HepG2 (cell line): ENCODE data around the gene HOXB5. TPM values are rescaled to one million over a fixed set of nuclear protein-coding genes. Genes with fewer than 3 reads are reported as not detected.

Source experiments
- ATAC-seq: fragments of 200-7000 bp; cut with Tn5 transposase; 3 replicates; pipeline ENCODE4 v1.9.1; 2020; ENCODE audit warnings: mild to moderate bottlenecking, moderate library complexity
- BruUV-seq: library from RNA; stranded (reverse); fragments of 400-500 nt; replicated peaks from 2 replicates; lab custom pipeline; 2021; lab: Mats Ljungman, UMichigan
- CTCF ChIA-PET: fragments of 300-600 bp; formaldehyde crosslinking; extraction: SDS; loops from one replicate; lab custom pipeline; 2021; ENCODE audit warnings: low total read pairs, inconsistent platforms, low intra/inter-chr PET ratio; lab: Yijun Ruan, JAX
- POLR2A ChIA-PET: fragments of 350-600 bp; sonication (Branson Sonifier 250); formaldehyde crosslinking; loops from one replicate; lab custom pipeline; 2020; ENCODE audit warnings: antibody characterized with exemption, inconsistent platforms; lab: Yijun Ruan, JAX
- DNase-seq: peaks from one replicate; pipeline ENCODE4 v3.0.0-alpha.2; 2015; ENCODE audit warnings: low spot score
- FAIRE-seq: peaks from 3 replicates; lab custom pipeline; 2011; peaks lifted over from hg19 to GRCh38; lab: Jason Lieb, UNC
- H2AFZ ChIP-seq: one replicate; pipeline ENCODE4 v1.6.1; 2011; ENCODE audit warnings: low read length, inconsistent platforms
- H3K27ac ChIP-seq: fragments of 300-600 bp; 3 replicates; pipeline ENCODE4 v1.8.0; 2011; ENCODE audit warnings: mixed run types, mild to moderate bottlenecking, mixed read lengths, low read length, inconsistent platforms; ENCODE audit not compliant: insufficient read depth; ENCODE audit errors: extremely low read length
- H3K27me3 ChIP-seq, 2 experiments: fragments of 200-600 bp in 1 of 2; 2 replicates in 1 of 2; 3 replicates in 1 of 2; pipeline versions ENCODE4 v1.6.0 to v1.8.0; 2011; ENCODE audit warnings: low read length in 2 of 2, mild to moderate bottlenecking in 2 of 2, moderate library complexity in 2 of 2, inconsistent platforms in 1 of 2; ENCODE audit not compliant: insufficient read depth in 2 of 2, control insufficient read depth in 1 of 2
- H3K36me3 ChIP-seq, 2 experiments: fragments of 200-600 bp in 1 of 2; replicated peaks in 1 of 2; 2 replicates in 1 of 2; 3 replicates in 1 of 2; pipeline versions ENCODE4 v1.5.1 to v1.8.0; 2011; ENCODE audit warnings: low read length in 2 of 2, inconsistent platforms in 1 of 2; ENCODE audit not compliant: insufficient read depth in 2 of 2, control insufficient read depth in 1 of 2
- H3K4me1 ChIP-seq: 2 replicates; pipeline ENCODE4 v1.5.1; 2012; ENCODE audit warnings: low read length, inconsistent platforms; ENCODE audit not compliant: insufficient read depth
- H3K4me2 ChIP-seq: 2 replicates; pipeline ENCODE4 v1.6.0; 2011; ENCODE audit warnings: low read depth, low read length, inconsistent platforms
- H3K4me3 ChIP-seq, 3 experiments: fragments of 200-600 bp in 1 of 3; sonication (generic), shearing (Covaris generic) in 1 of 3; replicated peaks in 1 of 3; 2 replicates each; pipeline ENCODE4 v1.5.1; 2011 to 2016; ENCODE audit warnings: low read length in 3 of 3, inconsistent platforms in 2 of 3, low read depth in 2 of 3, mild to moderate bottlenecking in 2 of 3, control low read depth in 1 of 3, mixed read lengths in 1 of 3; ENCODE audit not compliant: insufficient read depth in 1 of 3
- H3K79me2 ChIP-seq: one replicate; pipeline ENCODE4 v1.6.1; 2011; ENCODE audit warnings: low read length, inconsistent platforms; ENCODE audit not compliant: insufficient read depth
- H3K9ac ChIP-seq: 2 replicates; pipeline ENCODE4 v1.6.0; 2011; ENCODE audit warnings: mild to moderate bottlenecking, low read depth, low read length, inconsistent platforms; ENCODE audit not compliant: insufficient read depth
- H3K9me3 ChIP-seq: 2 replicates; pipeline ENCODE4 v1.5.1; 2012; ENCODE audit warnings: mild to moderate bottlenecking, low read length
- H4K20me1 ChIP-seq: 2 replicates; pipeline ENCODE4 v1.6.0; 2011; ENCODE audit warnings: inconsistent platforms, mild to moderate bottlenecking, low read length, moderate library complexity; ENCODE audit not compliant: insufficient read depth
- EZH2 ChIP-seq: conservative IDR thresholded peaks from 2 replicates; pipeline ENCODE4 v1.6.1; 2012; ENCODE audit warnings: mild to moderate bottlenecking, low read depth, low read length, moderate library complexity
- FOXK2 ChIP-seq: fragments of 450-650 bp; IDR thresholded peaks from 2 replicates; pipeline ENCODE4 v1.6.1; 2016
- RELA ChIP-seq: sonication (generic); formaldehyde crosslinking; IDR thresholded peaks from 2 replicates; pipeline ENCODE4 v1.4.0; 2020; ENCODE audit warnings: missing genetic modification reagents
- TARDBP ChIP-seq: sonication (generic); formaldehyde crosslinking; IDR thresholded peaks from 2 replicates; pipeline ENCODE4 v1.8.0; 2022; ENCODE audit warnings: mild to moderate bottlenecking, missing genetic modification reagents
- ZNF354B ChIP-seq: sonication (generic); formaldehyde crosslinking; IDR thresholded peaks from 2 replicates; pipeline ENCODE4 v1.8.0; 2022; ENCODE audit warnings: mild to moderate bottlenecking, missing genetic modification reagents
- WGBS: methylation state at CpG from one replicate; pipeline ENCODE4 v1.1.6; 2017; ENCODE audit warnings: low lambda C conversion rate; 5-methylcytosine and 5-hydroxymethylcytosine counted together
- in situ Hi-C: cut with HindIII; loops from 2 replicates; pipeline ENCODE4 v1.10.0; 2017; ENCODE audit warnings: low pct_unique_long_range_greater_than_20kb; ENCODE audit not compliant: extremely low pct_ligation_motif_present
- intact Hi-C: fragments of 100-400 bp; cut with micrococcal nuclease; formaldehyde crosslinking; loops from one replicate; pipeline ENCODE4 v1.10.0; 2022; ENCODE audit not compliant: unreplicated experiment
- polyA plus RNA-seq, 8 experiments: library from polyadenylated mRNA; depleted of rRNA in 3 of 8; stranded (reverse) in 7 of 8; unstranded in 1 of 8; fragments of >200 nt; fragmentation: Illumina TruSeq in 4 of 8; extraction: Trizol in 4 of 8; gene quantifications; 2 replicates each; pipeline versions ENCODE4 v1.2.1 to v1.2.3, GENCODE V29; 2011 to 2016; ENCODE audit warnings: low read depth in 4 of 8, missing spikeins in 1 of 8, mixed read lengths in 1 of 8; ENCODE audit not compliant: insufficient read depth in 1 of 8
- total RNA-seq, 5 experiments: library from RNA; depleted of rRNA; stranded (reverse); fragments of >200 nt; fragmentation: Illumina TruSeq; extraction: Trizol; gene quantifications; 2 replicates each; pipeline ENCODE4 v1.2.3, GENCODE V29; 2016; ENCODE audit warnings: low read depth in 1 of 5

The HOXB5 gene
- total and polyA plus RNA-seq, 2 of the 13 experiments (the other 11 are each of a cell fraction or from before 2014, with no cell fraction given): not detected

DNA sequence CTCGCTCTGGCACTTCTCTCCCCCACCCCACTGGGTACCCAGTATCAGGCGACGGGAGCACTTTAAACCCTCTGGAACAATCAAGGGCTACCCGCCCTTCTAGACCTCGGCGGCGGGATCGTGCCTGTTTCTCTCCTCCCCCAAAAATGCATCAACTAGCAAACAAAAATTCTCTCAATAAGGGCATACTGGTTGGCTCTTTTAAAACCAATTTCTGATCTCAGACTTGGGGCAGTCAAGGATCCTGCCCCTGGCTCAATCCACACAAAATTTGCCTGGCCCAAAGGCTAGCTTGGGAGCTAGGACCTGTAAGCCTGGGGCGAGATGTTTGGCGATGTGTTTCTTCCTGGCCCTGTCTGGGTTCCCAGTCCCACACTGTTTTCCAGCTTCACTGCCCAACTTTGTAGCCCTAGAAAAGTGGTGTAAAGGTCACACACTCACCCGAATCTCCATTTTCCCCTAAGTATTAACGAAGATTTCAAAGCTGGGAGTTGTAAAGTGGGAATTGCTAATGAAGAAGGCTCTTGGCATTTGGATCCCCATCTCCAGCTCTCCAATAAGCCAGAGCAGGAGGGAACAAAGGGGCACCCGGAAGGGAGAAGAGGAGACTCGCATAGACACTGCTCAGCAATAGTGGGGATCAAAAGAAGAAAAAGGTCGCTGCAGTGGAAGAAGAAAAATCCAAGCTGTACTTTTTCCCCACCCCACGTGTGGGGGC, 34.3 kb downstream of the HOXB5 start:
- H3K27ac ChIP-seq: no peak overlapping the region
- H3K9ac ChIP-seq: no peak overlapping the region
- ChIA-PET POLR2A (no interaction called here), CTCF (no interaction called here)
- DNase-seq: no peak
- no peaks in the 10 kb centered on the region for H3K9me3 ChIP-seq
- H3K27me3 ChIP-seq: peaks cover 34 to 94% of the 10 kb centered on the region in 2 experiments
- in situ Hi-C loops: no loop called here
- TF ChIP-seq TARDBP (CRISPR knock-in tag): no peak
- TF ChIP-seq ZNF354B (CRISPR knock-in tag): no peak
- TF ChIP-seq EZH2: 0 out of 2 replicates have a peak, but pooled peaks have one; percentile 32
- ATAC-seq: no peak
- H2AFZ ChIP-seq: no peak overlapping the region
- intact Hi-C loops: no loop called here
- no peaks in the 10 kb centered on the region for H3K79me2 ChIP-seq
- H3K36me3 ChIP-seq: no peaks in the 10 kb centered on the region
- no peak overlapping the region for H3K4me3 ChIP-seq
- no peaks in the 10 kb centered on the region; the same call in 1 of the 2 replicates for H4K20me1 ChIP-seq
- BruUV-seq: no TSS peak
- no peaks in the 10 kb centered on the region for H3K4me1 ChIP-seq
- no peak overlapping the region for H3K4me2 ChIP-seq
- no peak for FAIRE-seq
- WGBS: 2% methylated on average over 16 of the region's 16 CpGs

DNA sequence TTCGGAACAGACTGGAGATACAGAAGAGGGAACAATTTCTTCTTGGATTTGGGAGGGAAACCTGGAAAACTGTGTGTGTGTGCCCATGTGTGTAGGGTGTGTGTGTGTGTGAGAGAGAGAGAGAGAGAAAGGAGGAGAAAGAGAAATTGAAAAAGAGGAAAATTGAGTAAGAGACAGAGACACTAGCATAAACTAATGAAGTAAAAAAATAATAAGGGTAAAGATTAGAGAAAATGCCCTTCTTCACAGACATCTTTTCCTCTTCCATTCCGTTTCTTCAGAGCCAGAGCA, 34.8 kb downstream of the HOXB5 start:
- 2% methylated on average over 2 of the region's 2 CpGs for WGBS

More for the DNA sequence above, 34.8 kb downstream of the HOXB5 start:
- in situ Hi-C loops (no loop called here), intact Hi-C loops (no loop called here)
- ChIA-PET CTCF (no interaction called here), POLR2A (no interaction called here)
- no peaks in the 10 kb centered on the region for H3K4me1 ChIP-seq
- FAIRE-seq (no peak), DNase-seq (no peak), ATAC-seq (no peak)
- TF ChIP-seq FOXK2 (0 out of 2 replicates have a peak, but pooled peaks have one; percentile 8), RELA (no peak)
- no peaks in the 10 kb centered on the region for H3K79me2 ChIP-seq
- no peak overlapping the region for H2AFZ ChIP-seq
- no peak overlapping the region for H3K4me2 ChIP-seq
- no peak overlapping the region for H3K27ac ChIP-seq
- no peak overlapping the region for H3K4me3 ChIP-seq
- H4K20me1 ChIP-seq: no peaks in the 10 kb centered on the region; the same call in 1 of the 2 replicates
- no peaks in the 10 kb centered on the region for H3K36me3 ChIP-seq
- no peaks in the 10 kb centered on the region for H3K9me3 ChIP-seq
- peaks cover 34 to 97% of the 10 kb centered on the region in 2 experiments for H3K27me3 ChIP-seq
- H3K9ac ChIP-seq: no peak overlapping the region
- BruUV-seq: no TSS peak
